HL-60 (cell line): ENCODE measurements around the gene OR2A25.

ENCODE experiments used
- GABPA ChIP-seq: IDR thresholded peaks from 2 replicates; pipeline ENCODE4 v1.6.1; 2012; ENCODE audit warnings: low read depth
- TF ChIP-seq, protein P1 (sequence below): IDR thresholded peaks from one replicate; pipeline ENCODE4 v1.5.1; 2011; ENCODE audit warnings: low read length, control low read depth, inconsistent platforms; ENCODE audit not compliant: insufficient read depth

DNA sequence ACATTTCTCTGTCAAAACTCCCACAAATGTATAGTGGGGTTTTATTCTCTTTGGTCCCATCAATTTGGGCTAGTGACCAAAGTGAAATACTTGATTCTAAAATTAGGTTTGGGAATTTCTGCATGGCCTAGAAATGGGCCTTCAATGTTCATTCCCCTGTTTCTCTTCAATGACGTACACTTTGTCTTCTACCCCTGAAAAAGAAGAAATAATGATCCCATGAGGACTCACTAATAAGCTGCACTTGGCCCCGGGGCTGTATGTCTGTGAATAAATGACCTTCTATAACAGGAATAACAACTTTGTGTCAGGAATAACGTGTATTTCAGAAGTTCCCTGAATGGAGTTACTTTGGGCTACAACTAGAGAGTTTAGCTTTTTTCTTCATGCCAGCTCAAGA is 49.3 kb upstream of the OR2A25 start:
- no peak for TF ChIP-seq GABPA
- TF ChIP-seq, protein P1, sequence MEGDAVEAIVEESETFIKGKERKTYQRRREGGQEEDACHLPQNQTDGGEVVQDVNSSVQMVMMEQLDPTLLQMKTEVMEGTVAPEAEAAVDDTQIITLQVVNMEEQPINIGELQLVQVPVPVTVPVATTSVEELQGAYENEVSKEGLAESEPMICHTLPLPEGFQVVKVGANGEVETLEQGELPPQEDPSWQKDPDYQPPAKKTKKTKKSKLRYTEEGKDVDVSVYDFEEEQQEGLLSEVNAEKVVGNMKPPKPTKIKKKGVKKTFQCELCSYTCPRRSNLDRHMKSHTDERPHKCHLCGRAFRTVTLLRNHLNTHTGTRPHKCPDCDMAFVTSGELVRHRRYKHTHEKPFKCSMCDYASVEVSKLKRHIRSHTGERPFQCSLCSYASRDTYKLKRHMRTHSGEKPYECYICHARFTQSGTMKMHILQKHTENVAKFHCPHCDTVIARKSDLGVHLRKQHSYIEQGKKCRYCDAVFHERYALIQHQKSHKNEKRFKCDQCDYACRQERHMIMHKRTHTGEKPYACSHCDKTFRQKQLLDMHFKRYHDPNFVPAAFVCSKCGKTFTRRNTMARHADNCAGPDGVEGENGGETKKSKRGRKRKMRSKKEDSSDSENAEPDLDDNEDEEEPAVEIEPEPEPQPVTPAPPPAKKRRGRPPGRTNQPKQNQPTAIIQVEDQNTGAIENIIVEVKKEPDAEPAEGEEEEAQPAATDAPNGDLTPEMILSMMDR = no peak
